GM18517 (cell line): Measurements from ENCODE around the gene FOXG1.

Experiments
- ATAC-seq: cut with Tn5 transposase; IDR thresholded peaks from one replicate; pipeline ENCODE4 v1.9.1; 2021; ENCODE audit warnings: mild to moderate bottlenecking, moderate library complexity; ENCODE audit not compliant: unreplicated experiment

The FOXG1 gene

GRCh38 chr14:28774764-28775735 lies 8.5 kb downstream of the FOXG1 start:
- no peak for ATAC-seq

DNA sequence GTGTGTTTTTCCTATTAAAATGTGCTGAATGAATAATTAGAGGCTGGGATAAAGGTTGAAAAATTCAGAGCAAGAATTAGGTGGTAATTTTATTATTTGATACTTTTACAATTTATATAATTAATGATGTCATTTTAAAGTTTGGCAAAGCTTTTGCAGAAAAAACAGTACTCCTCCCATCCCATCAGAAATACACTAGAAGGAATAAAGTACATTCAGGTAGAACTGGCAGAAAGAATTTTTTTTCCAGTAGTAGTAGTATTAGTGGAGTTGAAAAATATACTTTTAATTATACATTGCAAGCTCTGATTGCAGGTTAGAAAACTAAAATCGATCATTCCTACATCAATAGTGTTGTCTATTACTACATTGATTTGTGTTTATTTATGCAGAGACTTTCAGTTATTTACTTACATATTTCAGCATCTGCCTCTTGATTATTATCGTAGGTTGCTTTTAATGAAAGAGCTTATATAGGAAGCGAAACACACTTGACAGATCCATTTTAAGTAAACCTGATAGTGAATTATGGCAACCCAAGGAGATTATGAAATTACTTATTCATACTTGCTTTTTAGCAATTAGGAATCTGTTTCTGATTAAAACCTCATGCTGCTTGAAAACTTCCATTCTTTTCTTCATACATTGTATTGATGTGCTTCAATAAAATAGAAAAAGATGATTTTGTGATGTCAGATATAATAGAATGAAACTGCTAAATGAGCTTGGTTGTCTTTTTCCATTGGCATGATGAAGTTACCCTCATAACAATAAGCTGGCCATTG lies 10.1 kb downstream of the FOXG1 start:
- ATAC-seq: no peak

DNA sequence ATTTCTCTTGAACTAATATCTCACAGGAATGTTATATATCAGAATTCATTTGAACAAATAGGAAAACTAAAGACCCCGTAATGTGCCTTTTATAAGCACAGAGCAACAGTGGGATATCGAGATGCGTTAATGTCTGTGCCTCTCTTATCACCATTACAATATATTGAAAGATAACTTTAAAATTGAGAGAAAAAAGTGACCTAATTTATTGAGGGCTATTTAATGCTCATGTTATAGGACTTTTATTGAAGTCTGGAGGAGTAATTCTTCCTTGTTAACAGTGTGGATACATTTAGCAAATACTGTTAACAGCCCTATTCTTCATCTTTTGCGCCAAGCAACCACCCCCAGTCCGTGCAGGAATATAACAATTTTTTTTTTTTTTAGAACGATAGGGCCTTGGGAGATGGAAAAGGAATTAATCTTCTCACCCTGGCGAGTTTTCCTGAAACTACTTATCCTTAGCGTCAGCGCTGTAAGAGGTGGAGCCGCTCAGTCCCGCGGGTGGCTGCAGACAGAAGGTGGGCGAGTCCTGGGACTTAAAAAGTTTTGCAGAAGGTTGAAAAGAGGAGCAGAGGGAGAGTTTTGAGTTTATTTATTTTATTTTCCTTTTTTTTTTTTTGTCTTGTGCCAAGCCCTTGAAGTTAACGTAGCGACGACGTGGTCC lies 11.0 kb downstream of the FOXG1 start:
- ATAC-seq: no peak

DNA sequence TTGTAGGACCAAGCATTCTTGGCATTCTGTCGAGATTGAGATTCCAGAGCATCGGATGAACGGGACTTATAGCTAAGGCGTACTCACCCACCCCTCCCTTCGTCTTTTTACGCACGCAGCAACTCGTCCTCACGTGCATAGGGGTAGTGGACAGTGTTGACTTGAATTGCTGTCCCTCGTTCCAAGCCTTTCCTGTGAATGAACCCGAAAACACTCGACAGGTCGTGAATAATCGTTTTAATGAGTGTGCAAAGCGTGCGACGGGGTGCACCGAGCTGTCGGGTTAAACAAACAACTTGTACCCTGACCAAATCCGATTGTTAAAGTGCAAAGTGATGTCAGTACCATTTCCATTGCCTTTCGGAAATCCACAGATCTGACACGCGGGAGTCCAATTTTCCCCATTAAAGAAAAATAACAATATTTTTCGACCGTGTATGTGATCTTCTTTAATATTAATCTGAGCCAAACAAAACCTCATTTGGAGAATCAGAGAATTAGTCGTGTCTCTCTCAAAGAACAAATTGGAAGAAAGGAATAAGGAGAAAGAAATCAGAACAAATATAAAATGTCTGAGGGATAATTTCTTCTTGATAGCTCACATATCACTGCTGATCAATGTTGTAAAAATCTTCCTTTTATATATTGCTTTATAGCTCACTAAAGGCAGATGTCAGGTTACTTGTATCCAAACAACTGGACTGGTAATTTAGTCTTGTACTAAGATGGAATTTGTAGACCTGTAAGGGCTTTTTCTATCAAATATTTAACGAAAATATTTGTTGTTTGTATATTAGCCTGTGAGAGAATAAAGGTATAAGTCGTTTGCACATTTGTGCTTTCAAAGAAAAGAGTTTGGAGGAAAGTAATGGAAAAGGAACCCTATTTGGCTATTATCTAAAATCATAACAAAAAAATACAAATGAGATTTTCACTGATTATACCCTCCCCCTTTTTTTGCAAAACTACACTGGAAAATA lies 11.8 kb downstream of the FOXG1 start:
- ATAC-seq: no peak

- ATAC-seq: no peak
These were observed 12.9 kb downstream of the FOXG1 start for GRCh38 chr14:28779456-28779855.

- ATAC-seq: no peak
These were observed 14.5 kb downstream of the FOXG1 start for GRCh38 chr14:28780843-28781820.

DNA sequence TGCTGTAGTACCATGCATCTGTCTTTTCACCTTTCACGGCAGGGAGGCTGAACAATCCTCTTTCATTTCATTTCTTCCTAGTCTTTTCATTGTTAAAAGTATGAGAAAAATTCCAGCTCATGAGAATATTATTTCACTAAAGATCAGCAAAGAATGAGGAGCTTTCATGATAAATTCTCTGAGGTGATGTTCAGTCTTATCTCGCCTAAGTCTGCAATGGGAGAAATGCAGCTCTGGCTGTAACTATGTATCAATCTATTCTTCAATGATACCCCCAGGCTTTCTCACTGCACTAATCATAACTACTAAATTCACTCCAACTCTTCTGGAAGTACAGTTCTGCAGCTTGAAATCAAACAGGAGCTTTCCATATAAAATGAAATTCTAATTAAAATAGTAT lies 15.7 kb downstream of the FOXG1 start:
- no peak for ATAC-seq

DNA sequence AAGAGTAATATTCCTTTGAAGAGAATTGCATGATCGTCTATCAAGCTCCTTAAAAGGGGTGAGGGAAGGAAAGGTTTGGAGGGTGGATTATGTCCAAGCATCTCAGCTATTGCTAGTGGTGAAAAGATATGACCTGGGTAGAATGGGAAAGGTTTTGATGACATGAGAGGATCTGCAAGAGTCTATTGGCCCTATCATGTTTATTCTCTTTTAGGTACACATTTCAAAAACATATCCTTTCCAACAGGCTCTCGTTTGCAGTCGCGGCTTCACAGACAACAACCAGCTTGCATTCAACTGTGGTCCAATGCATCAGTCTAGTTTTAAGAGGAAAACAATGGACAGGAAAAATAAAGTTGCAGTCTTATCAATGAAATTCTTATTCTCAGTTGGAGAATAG lies 17.1 kb downstream of the FOXG1 start:
- ATAC-seq: no peak

GRCh38 chr14:28784096-28785048 lies 17.8 kb downstream of the FOXG1 start:
- no peak for ATAC-seq

GRCh38 chr14:28785096-28785952 lies 18.7 kb downstream of the FOXG1 start:
- ATAC-seq: no peak

GRCh38 chr14:28807518-28807917 lies 40.9 kb downstream of the FOXG1 start:
- no peak for ATAC-seq

GRCh38 chr14:28813810-28814209 lies 47.2 kb downstream of the FOXG1 start:
- ATAC-seq: no peak
